Fibroblast of lung (primary cell): Measurements from ENCODE around the gene CDKN1B. TPM values are rescaled to one million over a fixed set of nuclear protein-coding genes. Genes with fewer than 3 reads are reported as not detected.

Experiments used
- DNase-seq, 2 donors: peaks; one replicate each; pipeline versions ENCODE4 v3.0.0 to v3.0.0-alpha.2; 2010; ENCODE audit warnings: low read depth in 2 of 2
- H2AFZ ChIP-seq: 2 replicates; pipeline ENCODE4 v1.5.1; 2012; ENCODE audit warnings: low read length, control low read depth, inconsistent platforms
- H3K27ac ChIP-seq: 2 replicates; pipeline ENCODE4 v1.5.1; 2011; ENCODE audit warnings: low read length, control low read depth; ENCODE audit not compliant: insufficient read depth
- H3K27me3 ChIP-seq: 2 replicates; pipeline ENCODE4 v1.5.1; 2011; ENCODE audit warnings: mild to moderate bottlenecking, low read length; ENCODE audit not compliant: control insufficient read depth, insufficient read depth
- H3K36me3 ChIP-seq: 2 replicates; pipeline ENCODE4 v1.5.1; 2011; ENCODE audit warnings: low read length; ENCODE audit not compliant: control insufficient read depth, insufficient read depth
- H3K4me1 ChIP-seq: 2 replicates; pipeline ENCODE4 v1.5.1; 2011; ENCODE audit warnings: low read length; ENCODE audit not compliant: control insufficient read depth, insufficient read depth; ENCODE audit errors: extremely low read depth
- H3K4me2 ChIP-seq: 2 replicates; pipeline ENCODE4 v1.5.1; 2011; ENCODE audit warnings: low read length, control low read depth; ENCODE audit not compliant: insufficient read depth; ENCODE audit errors: extremely low read depth
- H3K4me3 ChIP-seq, 4 experiments: fragments of 200-600 bp in 1 of 4; sonication (generic) in 1 of 4; replicated peaks in 1 of 4; 2 replicates each; pipeline ENCODE4 v1.5.1; 2011 to 2016; ENCODE audit warnings: low read length in 4 of 4, low read depth in 3 of 4, mild to moderate bottlenecking in 3 of 4, control low read depth in 2 of 4, inconsistent platforms in 1 of 4, mixed read lengths in 1 of 4; ENCODE audit not compliant: insufficient read depth in 1 of 4; ENCODE audit errors: control extremely low read depth in 1 of 4
- H3K79me2 ChIP-seq: 2 replicates; pipeline ENCODE4 v1.5.1; 2012; ENCODE audit warnings: mild to moderate bottlenecking, low read length, inconsistent platforms; ENCODE audit not compliant: control insufficient read depth, insufficient read depth
- H3K9ac ChIP-seq: 2 replicates; pipeline ENCODE4 v1.5.1; 2011; ENCODE audit warnings: mild to moderate bottlenecking, low read length, control low read depth; ENCODE audit not compliant: insufficient read depth
- H3K9me3 ChIP-seq: 2 replicates; pipeline ENCODE4 v1.5.1; 2012; ENCODE audit warnings: low read depth, low read length; ENCODE audit not compliant: control insufficient read depth, insufficient read depth
- H4K20me1 ChIP-seq: 2 replicates; pipeline ENCODE4 v1.5.1; 2011; ENCODE audit warnings: low read length; ENCODE audit not compliant: control insufficient read depth, insufficient read depth; ENCODE audit errors: extremely low read depth
- EZH2 ChIP-seq: IDR thresholded peaks from 2 replicates; pipeline ENCODE4 v1.5.1; 2012; ENCODE audit warnings: low read length, control low read depth, mild to moderate bottlenecking; ENCODE audit errors: missing control alignments
- polyA plus RNA-seq, 2 donors: library from polyadenylated mRNA; depleted of rRNA in 1 of 2; stranded (reverse) in 1 of 2; unstranded in 1 of 2; fragments of >200 nt; gene quantifications; 2 replicates each; pipeline ENCODE4 v1.2.1, GENCODE V29; 2011 to 2012; ENCODE audit warnings: missing spikeins in 1 of 2
- total RNA-seq: library from RNA; depleted of rRNA; stranded (reverse); fragments of >200 nt; gene quantifications from 2 replicates; pipeline ENCODE4 v1.2.1, GENCODE V29; 2014
- TF ChIP-seq, protein P1 (sequence below), 2 donors: IDR thresholded peaks in 1 of 2; conservative IDR thresholded peaks in 1 of 2; 1 replicate in 1 of 2; 2 replicates in 1 of 2; pipeline ENCODE4 v1.5.1; 2011 to 2012; ENCODE audit warnings: low read length in 2 of 2, control low read depth in 1 of 2, inconsistent platforms in 1 of 2, low read depth in 1 of 2, mild to moderate bottlenecking in 1 of 2

CDKN1B gene
- total and polyA plus RNA-seq, 2 donors (not counting 1 experiment from before 2014, with no cell fraction given) = 21.4 to 50.9 TPM

DNA sequence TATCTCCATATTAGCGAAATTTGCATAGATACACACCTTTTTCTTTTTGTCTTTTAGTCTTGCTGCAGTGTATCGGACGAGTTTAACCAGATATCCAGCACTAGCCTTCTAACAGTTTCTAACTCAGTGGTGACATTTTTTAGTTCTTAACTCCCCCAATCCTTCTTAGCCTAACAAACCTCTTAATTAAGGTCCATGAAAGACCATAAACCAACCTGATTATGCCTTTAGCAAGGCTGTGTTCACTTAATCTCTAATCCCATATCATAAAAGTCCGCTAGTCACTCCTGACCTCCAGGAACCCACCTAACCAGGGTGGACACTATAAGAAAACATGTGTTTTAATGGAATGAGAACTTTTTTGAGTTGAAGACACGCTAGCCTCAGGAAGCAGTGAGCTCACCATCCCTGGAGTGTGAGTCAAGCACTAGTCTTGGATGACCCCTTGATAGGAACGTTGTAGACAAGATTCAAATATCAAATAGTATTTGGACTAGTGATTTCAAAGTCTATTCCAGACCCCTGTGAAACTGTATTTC lies 9.5 kb downstream of the CDKN1B start:
- DNase-seq = peak; percentile 58 to 90
- H3K4me3 ChIP-seq = peak overlapping the region; percentile 49 to 97 (median 73)
- H3K27me3 ChIP-seq = no peaks in the 10 kb centered on the region
- peak overlapping the region; percentile 84 for H3K27ac ChIP-seq
- H3K36me3 ChIP-seq = no peaks in the 10 kb centered on the region
- H3K9me3 ChIP-seq = no peaks in the 10 kb centered on the region
- H3K4me2 ChIP-seq = peak overlapping the region; percentile 65
- TF ChIP-seq, protein P1, sequence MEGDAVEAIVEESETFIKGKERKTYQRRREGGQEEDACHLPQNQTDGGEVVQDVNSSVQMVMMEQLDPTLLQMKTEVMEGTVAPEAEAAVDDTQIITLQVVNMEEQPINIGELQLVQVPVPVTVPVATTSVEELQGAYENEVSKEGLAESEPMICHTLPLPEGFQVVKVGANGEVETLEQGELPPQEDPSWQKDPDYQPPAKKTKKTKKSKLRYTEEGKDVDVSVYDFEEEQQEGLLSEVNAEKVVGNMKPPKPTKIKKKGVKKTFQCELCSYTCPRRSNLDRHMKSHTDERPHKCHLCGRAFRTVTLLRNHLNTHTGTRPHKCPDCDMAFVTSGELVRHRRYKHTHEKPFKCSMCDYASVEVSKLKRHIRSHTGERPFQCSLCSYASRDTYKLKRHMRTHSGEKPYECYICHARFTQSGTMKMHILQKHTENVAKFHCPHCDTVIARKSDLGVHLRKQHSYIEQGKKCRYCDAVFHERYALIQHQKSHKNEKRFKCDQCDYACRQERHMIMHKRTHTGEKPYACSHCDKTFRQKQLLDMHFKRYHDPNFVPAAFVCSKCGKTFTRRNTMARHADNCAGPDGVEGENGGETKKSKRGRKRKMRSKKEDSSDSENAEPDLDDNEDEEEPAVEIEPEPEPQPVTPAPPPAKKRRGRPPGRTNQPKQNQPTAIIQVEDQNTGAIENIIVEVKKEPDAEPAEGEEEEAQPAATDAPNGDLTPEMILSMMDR (conservative IDR thresholded peaks at IDR 0.05 in 1 of 2, IDR thresholded peaks at IDR 0.05 in 1 of 2; ENCODE audit: low read depth in 1 of 2, low read length in 2 of 2) = no peak
- no peak for TF ChIP-seq EZH2
- H3K4me1 ChIP-seq = no peaks in the 10 kb centered on the region
- no peak overlapping the region for H2AFZ ChIP-seq
- no peaks in the 10 kb centered on the region for H4K20me1 ChIP-seq
- peaks cover 65% of the 10 kb centered on the region for H3K79me2 ChIP-seq
- H3K9ac ChIP-seq = peak overlapping the region; percentile 63

DNA sequence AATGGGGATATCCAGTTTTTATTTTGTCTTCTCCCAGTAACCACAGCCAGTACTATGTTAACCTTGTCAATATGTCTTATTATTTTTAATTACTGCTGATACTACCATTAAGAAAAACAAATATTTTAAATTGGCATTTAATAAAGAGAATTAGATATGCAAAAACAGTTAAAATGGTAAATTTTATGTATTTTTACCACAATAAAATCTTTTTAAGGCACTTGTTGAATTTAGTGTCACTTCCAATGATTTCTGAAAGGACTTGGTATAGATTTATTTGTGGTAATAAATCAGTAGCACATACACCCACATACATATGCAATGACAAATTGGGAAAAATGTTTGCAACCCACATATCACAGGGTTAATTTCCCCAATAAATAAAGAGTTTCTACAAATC lies 14.0 kb downstream of the CDKN1B start:
- DNase-seq = no peak
- Histone ChIP-seq H3K79me2 (peaks cover 57% of the 10 kb centered on the region), H4K20me1 (no peaks in the 10 kb centered on the region), H3K9ac (no peak overlapping the region), H3K27ac (no peak overlapping the region), H3K36me3 (no peaks in the 10 kb centered on the region), H3K9me3 (no peaks in the 10 kb centered on the region), H3K4me1 (peaks cover 19% of the 10 kb centered on the region), H2AFZ (no peak overlapping the region), H3K4me3 (no peak overlapping the region), H3K27me3 (no peaks in the 10 kb centered on the region), H3K4me2 (no peak overlapping the region)
- TF ChIP-seq, protein P1 (conservative IDR thresholded peaks at IDR 0.05 in 1 of 2, IDR thresholded peaks at IDR 0.05 in 1 of 2; ENCODE audit: low read depth in 1 of 2, low read length in 2 of 2) = no peak
- no peak for TF ChIP-seq EZH2

GRCh38 chr12:12731785-12732184 lies 14.6 kb downstream of the CDKN1B start:
- Histone ChIP-seq H2AFZ (no peak overlapping the region), H3K4me2 (no peak overlapping the region), H3K9ac (no peak overlapping the region), H3K27me3 (no peaks in the 10 kb centered on the region), H3K79me2 (peaks cover 51% of the 10 kb centered on the region), H3K4me1 (peaks cover 19% of the 10 kb centered on the region), H3K9me3 (no peaks in the 10 kb centered on the region), H3K36me3 (no peaks in the 10 kb centered on the region), H4K20me1 (no peaks in the 10 kb centered on the region), H3K27ac (no peak overlapping the region), H3K4me3 (no peak overlapping the region)
- DNase-seq = no peak
- no peak for TF ChIP-seq EZH2
- TF ChIP-seq, protein P1 (conservative IDR thresholded peaks at IDR 0.05 in 1 of 2, IDR thresholded peaks at IDR 0.05 in 1 of 2; ENCODE audit: low read depth in 1 of 2, low read length in 2 of 2) = no peak
